HK-2 (cell line): ENCODE data around the gene ZNF423.

Experiments
- DNase-seq: peaks from one replicate; pipeline ENCODE4 v3.0.0-alpha.2; 2018; ENCODE audit not compliant: unreplicated experiment

ZNF423 gene

GRCh38 chr16:49754495-49755312 lies 101.2 kb downstream of the ZNF423 start:
- DNase-seq, result no peak

GRCh38 chr16:49750341-49751000 lies 105.4 kb downstream of the ZNF423 start:
- no peak for DNase-seq

GRCh38 chr16:49749816-49750215 lies 106.1 kb downstream of the ZNF423 start:
- no peak for DNase-seq

- no peak for DNase-seq
These were observed 107.6 kb downstream of the ZNF423 start for GRCh38 chr16:49748322-49748721.

DNA sequence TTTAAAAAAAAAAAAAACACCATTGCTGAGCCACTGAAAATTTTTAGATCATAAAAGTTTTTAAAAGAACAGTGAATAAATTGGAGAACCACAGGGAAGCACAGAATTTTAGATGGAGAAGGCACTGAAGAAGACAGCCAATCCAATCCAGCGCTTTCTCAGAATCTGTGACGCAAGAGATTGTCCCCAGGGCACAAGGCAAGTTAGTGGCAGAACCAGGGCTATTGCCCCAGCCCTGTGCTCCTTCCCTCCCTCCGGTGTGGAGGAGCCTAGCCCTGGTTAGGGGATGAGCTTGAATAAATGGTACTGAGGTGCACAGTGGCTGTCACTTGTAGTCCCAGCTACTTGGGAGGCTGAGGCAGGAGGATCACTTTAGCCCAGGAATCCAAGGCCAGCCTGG lies 108.3 kb downstream of the ZNF423 start:
- DNase-seq, result no peak

GRCh38 chr16:49746545-49746944 lies 109.4 kb downstream of the ZNF423 start:
- no peak for DNase-seq

DNA sequence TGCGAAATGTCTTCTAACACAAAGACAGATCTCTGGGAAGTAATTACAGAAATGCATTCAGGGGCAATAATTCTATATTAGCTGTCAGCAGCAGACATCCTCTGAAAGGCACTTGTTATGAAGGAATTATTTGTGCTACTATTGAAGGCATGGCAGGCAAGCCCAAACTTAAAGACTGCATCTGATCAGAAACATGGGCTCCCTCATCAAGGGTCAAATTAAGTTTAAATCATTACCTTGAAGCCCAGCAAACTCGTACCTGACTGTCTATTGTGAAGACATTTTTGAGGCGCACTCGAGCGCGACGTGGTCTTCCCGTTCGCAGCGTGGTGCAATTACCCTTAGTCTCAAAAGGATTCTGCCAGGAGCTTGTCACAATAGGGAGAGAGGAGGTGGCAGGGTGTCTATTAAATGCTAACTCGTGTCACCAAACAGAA lies 110.6 kb downstream of the ZNF423 start:
- no peak for DNase-seq

DNA sequence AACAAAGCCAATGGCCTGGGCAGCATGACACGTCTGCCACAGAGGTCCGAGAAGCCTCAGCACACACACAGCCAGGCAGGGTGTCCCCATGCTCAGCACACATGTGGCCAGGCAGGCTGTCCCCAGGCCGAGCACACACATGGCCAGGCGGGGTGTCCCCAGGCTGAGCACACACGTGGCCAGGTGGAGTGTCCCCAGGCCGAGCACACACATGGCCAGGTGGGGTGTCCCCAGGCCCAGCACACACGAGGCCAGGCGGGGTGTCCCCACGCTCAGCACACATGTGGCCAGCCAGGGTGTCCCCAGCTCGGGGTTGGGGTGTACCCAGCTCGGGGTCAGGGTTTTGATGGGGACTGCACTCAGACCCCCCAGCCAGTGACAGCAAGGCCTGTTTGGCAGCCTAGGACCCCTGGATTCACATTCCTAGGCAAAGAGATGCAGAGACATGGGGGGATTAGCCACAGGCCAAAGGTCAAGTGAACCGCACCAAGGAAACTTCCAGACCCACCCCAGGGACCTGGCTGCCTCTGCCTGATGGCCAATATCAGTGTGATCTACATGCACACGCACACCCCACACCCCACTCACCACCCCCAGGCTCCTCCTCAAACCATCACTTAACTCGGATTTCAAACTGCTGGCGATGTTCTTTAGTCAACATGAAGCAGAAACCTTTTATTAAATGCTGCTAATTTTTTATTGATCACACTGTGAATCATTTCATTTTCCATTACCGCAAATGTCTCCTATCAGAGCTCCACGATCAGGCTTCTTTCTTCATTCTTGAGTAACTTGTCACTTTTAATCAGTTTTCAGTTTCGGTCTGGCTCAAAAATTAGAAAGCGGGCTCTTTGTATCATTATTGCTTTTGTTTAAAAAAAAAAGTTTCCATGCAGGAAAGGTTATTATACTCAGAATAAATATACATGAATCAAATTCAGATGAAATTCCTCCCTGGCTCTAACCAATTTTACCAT lies 111.4 kb downstream of the ZNF423 start:
- DNase-seq, result no peak

DNA sequence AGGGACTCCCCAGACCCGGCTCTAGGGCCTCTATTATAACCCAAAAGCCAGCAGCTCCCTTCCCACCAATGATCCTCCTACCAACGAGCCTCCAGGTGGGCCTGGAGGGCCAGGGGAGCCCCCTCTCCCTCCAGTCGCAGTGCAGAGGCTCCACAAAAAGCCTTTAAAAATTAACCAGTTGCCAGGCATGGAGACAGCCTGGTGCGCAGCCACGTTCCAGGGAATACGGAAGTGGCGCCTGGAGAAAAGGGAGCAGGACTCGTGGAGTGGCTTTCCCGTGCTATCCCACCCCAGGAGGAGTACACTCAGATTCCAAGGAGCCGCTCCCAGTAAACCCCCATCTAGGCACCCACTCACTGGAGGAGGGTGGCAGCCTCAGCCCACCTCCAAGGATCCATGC lies 112.3 kb downstream of the ZNF423 start:
- no peak for DNase-seq

DNA sequence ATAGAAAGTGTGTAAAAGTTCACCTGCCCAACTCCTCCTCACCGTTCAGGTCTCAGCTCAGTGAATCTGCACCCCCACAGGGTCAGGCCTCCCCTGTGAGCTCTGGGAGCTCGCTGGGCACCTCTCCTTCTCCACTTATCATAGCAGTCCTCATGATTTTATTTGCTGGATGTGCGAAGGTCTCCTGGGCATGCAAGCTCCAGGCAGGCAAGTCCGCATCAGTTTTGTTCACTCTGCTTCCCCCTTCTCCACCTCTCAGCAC lies 112.8 kb downstream of the ZNF423 start:
- no peak for DNase-seq

GRCh38 chr16:49742428-49743202 lies 113.3 kb downstream of the ZNF423 start:
- DNase-seq, result no peak

- no peak for DNase-seq
These were observed 115.7 kb downstream of the ZNF423 start for GRCh38 chr16:49740256-49740655.

- DNase-seq, result no peak
These were observed 116.5 kb downstream of the ZNF423 start for GRCh38 chr16:49739381-49739780.

DNA sequence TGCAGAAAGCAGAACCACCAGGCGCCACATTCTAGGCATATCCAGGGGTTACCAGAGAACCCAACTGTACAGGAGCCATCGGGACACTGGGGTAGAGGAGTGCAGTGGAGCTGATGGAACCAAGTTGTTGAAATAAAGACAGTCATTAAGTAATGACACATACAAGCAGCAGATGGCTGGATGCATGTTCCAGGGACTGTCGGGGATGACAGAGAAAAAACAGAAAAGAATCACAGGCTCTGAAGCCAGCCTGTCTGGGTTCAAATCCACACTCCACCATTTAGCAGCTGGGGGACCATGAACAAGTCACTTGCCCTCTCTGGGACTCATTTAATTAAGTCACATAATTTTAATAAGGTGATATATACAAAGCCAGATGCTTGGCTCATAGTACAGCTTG lies 117.1 kb downstream of the ZNF423 start:
- DNase-seq, result no peak

GRCh38 chr16:49738001-49738400 lies 117.9 kb downstream of the ZNF423 start:
- no peak for DNase-seq

DNA sequence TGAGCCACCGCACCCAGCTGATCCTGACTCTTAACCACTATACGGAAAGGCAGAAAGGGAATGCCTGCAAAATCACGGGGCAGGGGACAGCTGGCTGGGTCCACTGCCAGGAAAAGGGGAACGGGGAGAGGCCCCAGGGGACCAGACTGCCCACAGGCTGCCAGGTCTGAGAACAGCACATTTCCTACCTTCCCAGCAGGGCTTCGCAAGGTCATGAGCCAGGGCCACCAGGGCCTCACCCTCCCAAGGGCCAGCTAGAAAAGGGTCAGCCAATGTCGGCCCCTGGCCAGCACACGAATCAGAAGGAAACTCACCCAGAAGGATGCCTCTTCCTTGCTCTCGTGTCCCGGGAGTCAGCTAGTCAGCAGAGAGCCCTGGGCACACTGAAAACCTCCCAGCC lies 118.4 kb downstream of the ZNF423 start:
- DNase-seq, result no peak

DNA sequence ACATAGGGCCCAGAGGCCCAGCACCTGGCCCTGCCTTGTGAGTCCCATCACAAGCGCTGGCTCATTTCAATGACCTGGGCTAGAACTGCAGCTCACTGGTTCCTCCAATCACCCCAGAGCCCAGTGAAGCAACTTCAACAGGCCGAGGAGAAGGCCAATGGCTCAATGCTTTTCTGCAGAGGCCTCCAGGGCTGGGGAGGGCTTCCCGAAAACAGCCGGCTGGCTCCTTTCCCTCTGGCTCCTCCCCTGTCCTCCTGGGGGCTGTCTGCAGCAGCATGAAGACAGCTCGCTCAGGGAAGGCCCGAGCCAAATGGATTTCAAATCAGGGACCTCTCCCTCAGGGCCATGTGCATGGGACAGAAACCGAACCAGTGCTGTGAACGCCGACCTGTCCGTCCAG lies 121.6 kb downstream of the ZNF423 start:
- no peak for DNase-seq

GRCh38 chr16:49733313-49734009 lies 122.5 kb downstream of the ZNF423 start:
- no peak for DNase-seq

- DNase-seq, result no peak
These were observed 124.0 kb downstream of the ZNF423 start for GRCh38 chr16:49731911-49732310.

GRCh38 chr16:49730772-49731171 lies 125.1 kb downstream of the ZNF423 start:
- DNase-seq, result no peak

GRCh38 chr16:49727611-49728010 lies 128.3 kb downstream of the ZNF423 start:
- DNase-seq, result no peak
